Measurements from ENCODE around the gene IGFBP3. TPM values are rescaled to one million over a fixed set of nuclear protein-coding genes. Genes with fewer than 3 reads are reported as not detected.

The IGFBP3 gene
- total RNA-seq, 1 experiment from 2014 or later = 2.9 TPM

DNA sequence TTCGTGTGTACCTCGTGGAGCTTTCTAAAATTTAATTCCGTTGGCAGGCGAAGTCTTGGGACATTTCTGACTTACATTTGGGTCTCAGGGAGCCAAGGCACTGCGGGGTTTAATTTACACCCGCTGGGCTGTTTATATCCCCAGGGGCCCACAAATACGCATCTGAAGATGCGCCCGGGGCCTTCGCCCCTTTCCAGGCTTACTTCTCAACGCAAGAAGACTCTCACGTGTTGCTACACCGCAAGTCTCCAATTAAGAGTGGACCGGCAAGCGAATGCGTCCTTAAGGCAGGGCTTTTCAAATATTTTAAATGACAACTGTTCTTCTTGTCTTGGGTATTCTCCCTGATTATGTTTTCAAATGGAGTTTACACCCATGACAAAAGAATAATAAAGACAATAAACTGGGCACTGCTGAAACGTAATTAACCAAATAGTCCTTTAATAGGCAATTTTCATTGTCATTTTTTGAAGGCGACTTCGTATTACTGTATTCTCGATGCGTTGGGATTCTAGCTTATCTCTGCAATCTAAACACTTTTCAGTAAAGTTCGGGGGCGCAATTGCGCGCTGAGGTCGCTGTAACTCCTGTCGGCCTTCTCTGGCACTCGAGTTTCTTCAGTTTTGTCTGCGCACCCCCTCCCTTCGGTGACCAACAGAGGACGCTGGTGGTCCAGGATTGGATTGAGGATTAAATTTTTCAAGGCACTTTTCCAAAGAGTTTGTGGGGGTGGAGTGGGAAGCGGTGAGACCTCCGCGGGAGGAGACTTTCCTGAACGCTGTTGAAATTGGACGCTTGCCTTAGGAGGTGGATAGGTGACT, 837 bp upstream of the IGFBP3 start (continued):
- TF ChIP-seq ZNF138 (CRISPR knock-in tag; conservative IDR thresholded peaks at IDR 0.05) (no peak), SP1 (CRISPR knock-in tag; conservative IDR thresholded peaks at IDR 0.05) (0 out of 2 replicates have a peak, but pooled peaks have one; percentile 30)
- TF ChIP-seq, protein P1, sequence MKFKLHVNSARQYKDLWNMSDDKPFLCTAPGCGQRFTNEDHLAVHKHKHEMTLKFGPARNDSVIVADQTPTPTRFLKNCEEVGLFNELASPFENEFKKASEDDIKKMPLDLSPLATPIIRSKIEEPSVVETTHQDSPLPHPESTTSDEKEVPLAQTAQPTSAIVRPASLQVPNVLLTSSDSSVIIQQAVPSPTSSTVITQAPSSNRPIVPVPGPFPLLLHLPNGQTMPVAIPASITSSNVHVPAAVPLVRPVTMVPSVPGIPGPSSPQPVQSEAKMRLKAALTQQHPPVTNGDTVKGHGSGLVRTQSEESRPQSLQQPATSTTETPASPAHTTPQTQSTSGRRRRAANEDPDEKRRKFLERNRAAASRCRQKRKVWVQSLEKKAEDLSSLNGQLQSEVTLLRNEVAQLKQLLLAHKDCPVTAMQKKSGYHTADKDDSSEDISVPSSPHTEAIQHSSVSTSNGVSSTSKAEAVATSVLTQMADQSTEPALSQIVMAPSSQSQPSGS (CRISPR knock-in tag; IDR thresholded peaks at IDR 0.05; ENCODE audit: borderline replicate concordance, low read depth) = no peak
- TF ChIP-seq, protein P2, sequence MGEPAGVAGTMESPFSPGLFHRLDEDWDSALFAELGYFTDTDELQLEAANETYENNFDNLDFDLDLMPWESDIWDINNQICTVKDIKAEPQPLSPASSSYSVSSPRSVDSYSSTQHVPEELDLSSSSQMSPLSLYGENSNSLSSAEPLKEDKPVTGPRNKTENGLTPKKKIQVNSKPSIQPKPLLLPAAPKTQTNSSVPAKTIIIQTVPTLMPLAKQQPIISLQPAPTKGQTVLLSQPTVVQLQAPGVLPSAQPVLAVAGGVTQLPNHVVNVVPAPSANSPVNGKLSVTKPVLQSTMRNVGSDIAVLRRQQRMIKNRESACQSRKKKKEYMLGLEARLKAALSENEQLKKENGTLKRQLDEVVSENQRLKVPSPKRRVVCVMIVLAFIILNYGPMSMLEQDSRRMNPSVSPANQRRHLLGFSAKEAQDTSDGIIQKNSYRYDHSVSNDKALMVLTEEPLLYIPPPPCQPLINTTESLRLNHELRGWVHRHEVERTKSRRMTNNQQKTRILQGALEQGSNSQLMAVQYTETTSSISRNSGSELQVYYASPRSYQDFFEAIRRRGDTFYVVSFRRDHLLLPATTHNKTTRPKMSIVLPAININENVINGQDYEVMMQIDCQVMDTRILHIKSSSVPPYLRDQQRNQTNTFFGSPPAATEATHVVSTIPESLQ (CRISPR knock-in tag; IDR thresholded peaks at IDR 0.05) = no peak
- TF ChIP-seq, protein P3, sequence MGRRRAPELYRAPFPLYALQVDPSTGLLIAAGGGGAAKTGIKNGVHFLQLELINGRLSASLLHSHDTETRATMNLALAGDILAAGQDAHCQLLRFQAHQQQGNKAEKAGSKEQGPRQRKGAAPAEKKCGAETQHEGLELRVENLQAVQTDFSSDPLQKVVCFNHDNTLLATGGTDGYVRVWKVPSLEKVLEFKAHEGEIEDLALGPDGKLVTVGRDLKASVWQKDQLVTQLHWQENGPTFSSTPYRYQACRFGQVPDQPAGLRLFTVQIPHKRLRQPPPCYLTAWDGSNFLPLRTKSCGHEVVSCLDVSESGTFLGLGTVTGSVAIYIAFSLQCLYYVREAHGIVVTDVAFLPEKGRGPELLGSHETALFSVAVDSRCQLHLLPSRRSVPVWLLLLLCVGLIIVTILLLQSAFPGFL (CRISPR knock-in tag; IDR thresholded peaks at IDR 0.05; ENCODE audit: borderline replicate concordance) = no peak

DNA sequence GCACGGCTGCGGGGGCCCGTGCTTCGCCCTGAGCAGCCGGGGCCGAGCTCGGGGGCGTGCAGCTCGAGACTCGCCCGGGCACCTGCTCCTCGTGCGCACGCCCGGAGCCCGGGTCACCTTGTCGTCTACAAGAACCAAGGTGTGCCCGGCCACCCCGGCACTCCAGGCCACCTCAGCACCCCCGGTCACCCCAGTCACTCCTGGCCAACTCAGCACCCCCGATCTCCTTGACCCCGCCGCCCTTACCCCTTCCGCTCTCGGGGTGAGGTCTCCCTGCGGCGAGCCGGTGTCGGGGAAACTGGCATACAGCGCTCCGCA, 268 bp upstream of the IGFBP3 start:
- H3K4me1 Mint-ChIP-seq = peaks cover 51% of the 10 kb centered on the region
- H3K9me3 Mint-ChIP-seq = no peaks in the 10 kb centered on the region
- ChIA-PET POLR2A (no interaction called here), CTCF (interaction anchor here (0.6 to 4.2 kb wide), 13 partner anchors 9 to 1259 kb away, joined by 3 to 59 read pairs (median 7); no protein-coding TSS in a partner anchor)
- DNase-seq (ENCODE audit: low spot score) = no peak
- no peaks in the 10 kb centered on the region for H3K36me3 Mint-ChIP-seq
- no peak for ATAC-seq
- peak overlapping the region; percentile 74 for H3K4me3 Mint-ChIP-seq
- H3K27me3 Mint-ChIP-seq (ENCODE audit: low read depth) = peaks cover 66% of the 10 kb centered on the region
- H3K27ac Mint-ChIP-seq = no peak overlapping the region
- TF ChIP-seq, protein P4, sequence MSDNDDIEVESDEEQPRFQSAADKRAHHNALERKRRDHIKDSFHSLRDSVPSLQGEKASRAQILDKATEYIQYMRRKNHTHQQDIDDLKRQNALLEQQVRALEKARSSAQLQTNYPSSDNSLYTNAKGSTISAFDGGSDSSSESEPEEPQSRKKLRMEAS (CRISPR knock-in tag; IDR thresholded peaks at IDR 0.05) = 0 out of 2 replicates have a peak, but pooled peaks have one; percentile 42
- TF ChIP-seq, protein P5, sequence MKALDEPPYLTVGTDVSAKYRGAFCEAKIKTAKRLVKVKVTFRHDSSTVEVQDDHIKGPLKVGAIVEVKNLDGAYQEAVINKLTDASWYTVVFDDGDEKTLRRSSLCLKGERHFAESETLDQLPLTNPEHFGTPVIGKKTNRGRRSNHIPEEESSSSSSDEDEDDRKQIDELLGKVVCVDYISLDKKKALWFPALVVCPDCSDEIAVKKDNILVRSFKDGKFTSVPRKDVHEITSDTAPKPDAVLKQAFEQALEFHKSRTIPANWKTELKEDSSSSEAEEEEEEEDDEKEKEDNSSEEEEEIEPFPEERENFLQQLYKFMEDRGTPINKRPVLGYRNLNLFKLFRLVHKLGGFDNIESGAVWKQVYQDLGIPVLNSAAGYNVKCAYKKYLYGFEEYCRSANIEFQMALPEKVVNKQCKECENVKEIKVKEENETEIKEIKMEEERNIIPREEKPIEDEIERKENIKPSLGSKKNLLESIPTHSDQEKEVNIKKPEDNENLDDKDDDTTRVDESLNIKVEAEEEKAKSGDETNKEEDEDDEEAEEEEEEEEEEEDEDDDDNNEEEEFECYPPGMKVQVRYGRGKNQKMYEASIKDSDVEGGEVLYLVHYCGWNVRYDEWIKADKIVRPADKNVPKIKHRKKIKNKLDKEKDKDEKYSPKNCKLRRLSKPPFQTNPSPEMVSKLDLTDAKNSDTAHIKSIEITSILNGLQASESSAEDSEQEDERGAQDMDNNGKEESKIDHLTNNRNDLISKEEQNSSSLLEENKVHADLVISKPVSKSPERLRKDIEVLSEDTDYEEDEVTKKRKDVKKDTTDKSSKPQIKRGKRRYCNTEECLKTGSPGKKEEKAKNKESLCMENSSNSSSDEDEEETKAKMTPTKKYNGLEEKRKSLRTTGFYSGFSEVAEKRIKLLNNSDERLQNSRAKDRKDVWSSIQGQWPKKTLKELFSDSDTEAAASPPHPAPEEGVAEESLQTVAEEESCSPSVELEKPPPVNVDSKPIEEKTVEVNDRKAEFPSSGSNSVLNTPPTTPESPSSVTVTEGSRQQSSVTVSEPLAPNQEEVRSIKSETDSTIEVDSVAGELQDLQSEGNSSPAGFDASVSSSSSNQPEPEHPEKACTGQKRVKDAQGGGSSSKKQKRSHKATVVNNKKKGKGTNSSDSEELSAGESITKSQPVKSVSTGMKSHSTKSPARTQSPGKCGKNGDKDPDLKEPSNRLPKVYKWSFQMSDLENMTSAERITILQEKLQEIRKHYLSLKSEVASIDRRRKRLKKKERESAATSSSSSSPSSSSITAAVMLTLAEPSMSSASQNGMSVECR (CRISPR knock-in tag; IDR thresholded peaks at IDR 0.05; ENCODE audit: borderline replicate concordance) = 0 out of 2 replicates have a peak, but pooled peaks have one; percentile 15
- TF ChIP-seq, protein P6, sequence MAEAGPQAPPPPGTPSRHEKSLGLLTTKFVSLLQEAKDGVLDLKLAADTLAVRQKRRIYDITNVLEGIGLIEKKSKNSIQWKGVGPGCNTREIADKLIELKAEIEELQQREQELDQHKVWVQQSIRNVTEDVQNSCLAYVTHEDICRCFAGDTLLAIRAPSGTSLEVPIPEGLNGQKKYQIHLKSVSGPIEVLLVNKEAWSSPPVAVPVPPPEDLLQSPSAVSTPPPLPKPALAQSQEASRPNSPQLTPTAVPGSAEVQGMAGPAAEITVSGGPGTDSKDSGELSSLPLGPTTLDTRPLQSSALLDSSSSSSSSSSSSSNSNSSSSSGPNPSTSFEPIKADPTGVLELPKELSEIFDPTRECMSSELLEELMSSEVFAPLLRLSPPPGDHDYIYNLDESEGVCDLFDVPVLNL (CRISPR knock-in tag; IDR thresholded peaks at IDR 0.05; ENCODE audit: borderline replicate concordance, low read depth) = no peak

DNA sequence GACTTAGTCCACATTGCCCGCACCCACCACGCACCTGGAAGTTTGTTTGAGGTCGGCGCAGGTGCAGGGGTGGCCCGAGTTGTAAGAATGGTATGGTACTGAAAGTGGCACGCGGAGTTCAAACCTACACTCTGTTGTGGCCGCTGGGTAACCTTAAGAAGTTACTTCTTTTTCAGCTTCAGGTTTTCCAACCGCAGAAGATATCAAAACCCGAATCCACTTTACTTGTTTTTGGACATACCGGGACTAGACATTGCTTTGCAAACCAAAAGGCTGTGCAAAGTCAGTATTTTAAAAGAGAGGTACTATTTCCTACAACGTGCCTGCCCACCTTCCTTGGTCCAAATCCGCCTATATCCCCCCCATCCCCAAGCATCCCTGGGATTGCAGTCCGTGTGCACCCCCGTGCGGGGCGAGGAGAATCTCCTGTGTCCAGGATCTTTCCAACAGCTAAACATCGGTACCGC, 1.0 kb downstream of the IGFBP3 start:
- POLR2A ChIA-PET = interaction anchor here (0.5 to 0.6 kb wide), 2 partner anchors 47 to 433 kb away, joined by 3 read pairs; no protein-coding TSS in a partner anchor
- H3K4me3 Mint-ChIP-seq = peak overlapping the region; percentile 80
- H3K9me3 Mint-ChIP-seq = no peaks in the 10 kb centered on the region
- DNase-seq (ENCODE audit: low spot score) = no peak
- no peak for TF ChIP-seq RORB (CRISPR knock-in tag; IDR thresholded peaks at IDR 0.05)
- TF ChIP-seq HMGA2 (CRISPR knock-in tag; IDR thresholded peaks at IDR 0.05) = no peak
- TF ChIP-seq ZNF317 (CRISPR knock-in tag; IDR thresholded peaks at IDR 0.05; ENCODE audit: borderline replicate concordance, low read depth) = no peak
- H3K36me3 Mint-ChIP-seq = no peaks in the 10 kb centered on the region
- CTCF ChIA-PET = interaction anchor here (1.1 to 4.2 kb wide), 5 partner anchors 29 to 1181 kb away, joined by 3 to 59 read pairs (median 8); no protein-coding TSS in a partner anchor
- no peak overlapping the region for H3K27ac Mint-ChIP-seq
- peaks cover 49% of the 10 kb centered on the region for H3K4me1 Mint-ChIP-seq
- no peak for ATAC-seq
- H3K27me3 Mint-ChIP-seq (ENCODE audit: low read depth) = peaks cover 60% of the 10 kb centered on the region
